Mucosa of descending colon (tissue), 3 donors: ENCODE results near the gene FARS2. TPM values are rescaled to one million over a fixed set of nuclear protein-coding genes. Genes with fewer than 3 reads are reported as not detected.

Source experiments
- ATAC-seq: fragments of 200-7000 bp; cut with Tn5 transposase; one replicate; pipeline ENCODE4 v1.9.1; 2020; ENCODE audit warnings: mild to moderate bottlenecking, moderate library complexity
- DNase-seq, 3 donors: peaks; one replicate each; pipeline ENCODE4 v3.0.0-alpha.2; 2020
- H3K36me3 ChIP-seq: fragments of 200-600 bp; one replicate; pipeline ENCODE4 v1.8.0; 2021; ENCODE audit warnings: low read depth, mild to moderate bottlenecking
- H3K4me1 ChIP-seq: fragments of 200-600 bp; one replicate; pipeline ENCODE4 v1.8.0; 2021; ENCODE audit warnings: low read depth, mild to moderate bottlenecking
- H3K4me3 ChIP-seq: fragments of 200-600 bp; one replicate; pipeline ENCODE4 v1.8.0; 2021; ENCODE audit warnings: mild to moderate bottlenecking
- H3K9me3 ChIP-seq: fragments of 200-600 bp; one replicate; pipeline ENCODE4 v1.8.0; 2021; ENCODE audit warnings: mild to moderate bottlenecking
- CTCF ChIP-seq: fragments of 200-600 bp; IDR thresholded peaks from one replicate; pipeline ENCODE4 v1.8.0; 2022; ENCODE audit warnings: antibody characterized with exemption, mild to moderate bottlenecking
- intact Hi-C, 2 donors: fragments of 100-400 bp; cut with DNase I in 1 of 2; cut with micrococcal nuclease in 1 of 2; formaldehyde crosslinking; loops; one replicate each; pipeline versions ENCODE4 v1.11.0 to v1.11.1; 2022; cut with DNase I, micrococcal nuclease
- total RNA-seq, 3 donors: library from RNA; stranded (reverse); fragmentation: NEBNext Ultra II Directional in 2 of 3; extraction: Animal tissue kit (Norgen Biotek cat#: 25700) in 2 of 3; gene quantifications; one replicate each; pipeline versions ENCODE4 v1.2.1 to v1.2.4, GENCODE V29; 2021 to 2023
- donor health status: DM: no; HTN: no; CAD: no; lungs with moderate emphysema.
- donor health status: DM: no; HTN: no; CAD: no.
- donor health status: DM: no; HTN: yes; CAD: no.

The FARS2 gene
- total RNA-seq, 3 donors from 2014 or later, result 15.2 to 21.6 (median 17.2) TPM

- ATAC-seq (no peak), DNase-seq (no peak)
- intact Hi-C loops, result no loop called here
- TF ChIP-seq CTCF, result no peak
- H3K4me1 ChIP-seq, result no peaks in the 10 kb centered on the region
- no peaks in the 10 kb centered on the region for H3K36me3 ChIP-seq
- no peaks in the 10 kb centered on the region for H3K9me3 ChIP-seq
- no peak overlapping the region for H3K4me3 ChIP-seq
Measured at GRCh38 chr6:5776706-5777390, 515.5 kb downstream of the FARS2 start.

- no peak for TF ChIP-seq CTCF
- intact Hi-C loops, result no loop called here
- Histone ChIP-seq H3K9me3 (no peaks in the 10 kb centered on the region), H3K4me3 (no peak overlapping the region), H3K36me3 (no peaks in the 10 kb centered on the region), H3K4me1 (peaks cover 8% of the 10 kb centered on the region)
- DNase-seq (no peak), ATAC-seq (no peak)
Measured at GRCh38 chr6:5778317-5778857, 517.1 kb downstream of the FARS2 start.

GRCh38 chr6:5778906-5779305, 517.6 kb downstream of the FARS2 start:
- Histone ChIP-seq H3K36me3 (no peaks in the 10 kb centered on the region), H3K9me3 (no peaks in the 10 kb centered on the region), H3K4me3 (no peak overlapping the region), H3K4me1 (peaks cover 11% of the 10 kb centered on the region)
- DNase-seq, result no peak
- no peak for TF ChIP-seq CTCF
- intact Hi-C loops, result no loop called here
- ATAC-seq, result no peak

GRCh38 chr6:5781019-5781418, 519.7 kb downstream of the FARS2 start:
- H3K36me3 ChIP-seq, result no peaks in the 10 kb centered on the region
- peaks cover 11% of the 10 kb centered on the region for H3K4me1 ChIP-seq
- intact Hi-C loops, result no loop called here
- no peaks in the 10 kb centered on the region for H3K9me3 ChIP-seq
- DNase-seq (no peak), ATAC-seq (no peak)
- no peak overlapping the region for H3K4me3 ChIP-seq
- TF ChIP-seq CTCF, result no peak

GRCh38 chr6:5781966-5782556, 520.7 kb downstream of the FARS2 start:
- no peak for ATAC-seq
- TF ChIP-seq CTCF, result no peak
- Histone ChIP-seq H3K4me3 (no peak overlapping the region), H3K4me1 (peaks cover 11% of the 10 kb centered on the region), H3K9me3 (no peaks in the 10 kb centered on the region), H3K36me3 (no peaks in the 10 kb centered on the region)
- DNase-seq, result peak in 1 of 3 donors; percentile 40
- intact Hi-C loops, result no loop called here
